ENCODE measurements around the gene CDKN1C. TPM values are rescaled to one million over a fixed set of nuclear protein-coding genes. Genes with fewer than 3 reads are reported as not detected.

CDKN1C gene
- polyA plus RNA-seq, 1 experiment = 2.1 TPM

GRCh38 chr11:2901196-2901796 lies 15.7 kb upstream of the CDKN1C start:
- ChIA-PET CTCF (interaction anchor here (1.4 kb wide), 1 partner anchor 10 kb away, joined by 3 read pairs; no protein-coding TSS in a partner anchor), POLR2A (interaction anchor here (0.6 kb wide), 1 partner anchor 19 kb away, joined by 3 read pairs; no protein-coding TSS in a partner anchor)
- TF ChIP-seq CTCF (IDR thresholded peaks at IDR 0.05; ENCODE audit: insufficient read depth, low read depth, low read length) = no peak
- no peak overlapping the region for H3K4me3 ChIP-seq (ENCODE audit: low read depth, low read length)
- no peaks in the 10 kb centered on the region for H3K36me3 ChIP-seq (ENCODE audit: control insufficient read depth, insufficient read depth, low read length)
- no peaks in the 10 kb centered on the region for H3K27me3 ChIP-seq (ENCODE audit: control insufficient read depth, insufficient read depth, low read length)
- no peak for DNase-seq (ENCODE audit: low read depth)

DNA sequence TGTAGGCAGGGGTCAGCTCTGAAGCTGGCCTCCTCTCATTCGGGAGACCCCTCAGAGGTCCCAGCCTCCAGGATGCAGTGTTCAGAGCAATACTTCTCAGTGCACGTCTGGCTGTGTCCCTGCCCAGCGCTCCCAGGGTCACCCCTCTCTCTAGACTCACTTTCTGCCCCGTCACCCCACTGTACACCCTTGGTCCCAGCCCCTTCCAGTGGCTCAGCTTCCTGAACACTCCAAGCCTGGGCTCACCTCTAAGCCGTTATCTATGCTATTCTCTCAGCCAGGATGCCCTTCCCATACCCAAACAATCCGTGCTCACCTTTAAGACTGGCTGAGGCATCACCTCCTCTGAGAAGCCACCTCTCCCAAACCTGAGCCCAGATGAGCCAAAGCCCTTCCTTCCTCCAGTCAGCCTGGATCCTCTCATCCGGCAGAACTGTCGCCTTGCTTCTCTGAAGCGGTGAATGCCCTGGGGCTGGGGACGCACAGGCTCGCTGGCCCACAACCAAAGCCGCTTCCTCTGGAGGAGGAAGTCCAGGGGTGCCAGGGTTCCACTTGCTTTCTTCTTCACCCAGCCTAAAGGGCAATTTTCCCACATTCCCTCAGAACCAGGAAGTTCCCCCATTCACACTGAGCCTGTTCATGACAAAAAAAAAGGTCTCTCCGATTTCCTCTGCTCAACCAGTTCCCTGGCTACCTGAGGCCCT lies 13.7 kb upstream of the CDKN1C start:
- Histone ChIP-seq H3K4me3 (ENCODE audit: low read depth, low read length) (no peak overlapping the region), H3K27me3 (ENCODE audit: control insufficient read depth, insufficient read depth, low read length) (no peaks in the 10 kb centered on the region), H3K36me3 (ENCODE audit: control insufficient read depth, insufficient read depth, low read length) (no peaks in the 10 kb centered on the region)
- ChIA-PET CTCF (interaction anchor here (1.1 to 1.8 kb wide), 3 partner anchors 11 to 368 kb away, joined by 3 to 11 read pairs (median 7); no protein-coding TSS in a partner anchor), POLR2A (no interaction called here)
- no peak for TF ChIP-seq CTCF (IDR thresholded peaks at IDR 0.05; ENCODE audit: insufficient read depth, low read depth, low read length)
- DNase-seq (ENCODE audit: low read depth) = no peak

DNA sequence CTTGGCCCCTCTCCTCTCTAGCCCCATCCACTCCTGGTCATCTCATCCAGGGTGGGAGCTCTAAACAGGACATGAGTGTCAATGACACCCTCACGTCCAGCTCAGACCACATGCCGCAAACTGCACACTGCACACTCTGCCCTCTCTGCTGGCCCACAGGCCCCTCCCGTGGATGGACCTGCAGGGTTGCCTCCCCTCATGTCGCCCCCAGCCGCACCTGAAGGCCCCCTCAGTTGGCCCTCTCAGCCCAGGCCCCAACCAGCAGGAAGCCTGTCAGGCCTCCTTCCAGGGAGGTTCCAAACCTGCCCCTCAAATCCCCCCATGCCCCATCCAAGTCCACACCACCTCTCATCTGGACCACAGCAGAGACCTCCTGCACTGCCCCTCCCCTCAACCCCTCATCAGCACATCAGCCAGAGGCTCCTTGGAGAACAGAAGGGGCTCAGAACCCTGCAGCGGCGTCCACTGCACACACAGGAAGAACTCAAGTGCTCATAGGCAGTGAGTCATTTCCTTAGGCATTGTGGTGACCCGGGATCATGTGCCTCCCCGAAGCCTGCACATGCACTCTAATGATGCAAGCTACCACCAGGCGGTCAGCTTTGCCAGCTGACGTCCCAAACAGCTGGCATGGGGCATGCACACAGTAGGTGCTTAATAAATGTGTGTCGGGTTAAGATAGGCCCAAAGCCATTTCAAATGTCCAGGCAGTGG lies 12.9 kb upstream of the CDKN1C start:
- no peak for DNase-seq (ENCODE audit: low read depth)
- Histone ChIP-seq H3K27me3 (ENCODE audit: control insufficient read depth, insufficient read depth, low read length) (no peaks in the 10 kb centered on the region), H3K4me3 (ENCODE audit: low read depth, low read length) (no peak overlapping the region), H3K36me3 (ENCODE audit: control insufficient read depth, insufficient read depth, low read length) (no peaks in the 10 kb centered on the region)
- no peak for TF ChIP-seq CTCF (IDR thresholded peaks at IDR 0.05; ENCODE audit: insufficient read depth, low read depth, low read length)
- ChIA-PET CTCF (interaction anchor here (1.1 to 1.8 kb wide), 3 partner anchors 11 to 367 kb away, joined by 3 to 11 read pairs (median 7); no protein-coding TSS in a partner anchor), POLR2A (no interaction called here)

GRCh38 chr11:2897048-2897447 lies 11.5 kb upstream of the CDKN1C start:
- Histone ChIP-seq H3K4me3 (ENCODE audit: low read depth, low read length) (no peak overlapping the region), H3K27me3 (ENCODE audit: control insufficient read depth, insufficient read depth, low read length) (no peaks in the 10 kb centered on the region), H3K36me3 (ENCODE audit: control insufficient read depth, insufficient read depth, low read length) (no peaks in the 10 kb centered on the region)
- CTCF ChIA-PET = interaction anchor here (20.3 kb wide), 1 partner anchor 364 kb away, joined by 772 read pairs; no protein-coding TSS in a partner anchor
- POLR2A ChIA-PET = no interaction called here
- TF ChIP-seq CTCF (IDR thresholded peaks at IDR 0.05; ENCODE audit: insufficient read depth, low read depth, low read length) = no peak
- no peak for DNase-seq (ENCODE audit: low read depth)

DNA sequence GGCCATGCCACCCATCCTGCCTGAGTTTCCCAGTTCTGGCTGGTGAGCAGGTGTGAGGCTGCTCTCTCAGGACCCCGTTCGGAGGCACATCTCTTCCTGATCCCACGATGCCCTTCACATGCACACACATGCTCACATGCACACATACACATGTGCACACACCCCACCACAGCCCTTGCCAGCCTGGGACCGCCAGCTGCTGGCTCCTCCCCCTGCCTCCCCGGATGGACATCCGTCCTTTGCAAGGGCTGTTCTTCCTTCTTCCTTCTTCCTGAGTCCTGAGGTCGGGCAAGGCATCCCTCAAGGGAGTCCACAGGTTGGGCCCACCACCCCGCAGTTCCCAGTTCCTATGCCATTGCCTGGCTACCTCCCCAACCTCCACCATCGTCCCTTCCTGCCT lies 10.5 kb upstream of the CDKN1C start:
- TF ChIP-seq CTCF (IDR thresholded peaks at IDR 0.05; ENCODE audit: insufficient read depth, low read depth, low read length) = no peak
- H3K4me3 ChIP-seq (ENCODE audit: low read depth, low read length) = no peak overlapping the region
- no peaks in the 10 kb centered on the region for H3K27me3 ChIP-seq (ENCODE audit: control insufficient read depth, insufficient read depth, low read length)
- ChIA-PET CTCF (interaction anchor here (0.6 to 20.3 kb wide), 4 partner anchors 9 to 363 kb away, joined by 3 to 772 read pairs (median 3); no protein-coding TSS in a partner anchor), POLR2A (no interaction called here)
- no peak for DNase-seq (ENCODE audit: low read depth)
- no peaks in the 10 kb centered on the region for H3K36me3 ChIP-seq (ENCODE audit: control insufficient read depth, insufficient read depth, low read length)
